Type B pancreatic cell (in vitro differentiated cells): ENCODE data around the gene SCRT2. TPM values are rescaled to one million over a fixed set of nuclear protein-coding genes. Genes with fewer than 3 reads are reported as not detected.

Source experiments
- DNase-seq: peaks from one replicate; pipeline ENCODE4 v3.0.0; 2021; ENCODE audit warnings: mixed read lengths; ENCODE audit not compliant: unreplicated experiment; ENCODE audit errors: extremely low spot score
- H3K27ac Mint-ChIP-seq: 2 replicates; pipeline ENCODE4 v1.8.0; 2021; ENCODE audit warnings: mild to moderate bottlenecking, mixed read lengths
- H3K27me3 Mint-ChIP-seq: 2 replicates; pipeline ENCODE4 v1.8.0; 2021; ENCODE audit warnings: mixed read lengths
- H3K36me3 Mint-ChIP-seq: 2 replicates; pipeline ENCODE4 v1.8.0; 2021; ENCODE audit warnings: mixed read lengths
- H3K4me1 Mint-ChIP-seq: one replicate; pipeline ENCODE4 v1.8.0; 2021; ENCODE audit warnings: mixed read lengths; ENCODE audit not compliant: unreplicated experiment
- H3K4me3 Mint-ChIP-seq: 2 replicates; pipeline ENCODE4 v1.8.0; 2021; ENCODE audit warnings: mild to moderate bottlenecking, mixed read lengths
- H3K9me3 Mint-ChIP-seq: 2 replicates; pipeline ENCODE4 v1.8.0; 2021; ENCODE audit warnings: mixed read lengths
- total RNA-seq: library from RNA; stranded (reverse); gene quantifications from 2 replicates; pipeline ENCODE4 v1.2.1, GENCODE V29; 2021; ENCODE audit warnings: low replicate concordance
- TF ChIP-seq, protein P1 (sequence below): fragments of 200-600 bp; sonication (generic); conservative IDR thresholded peaks from 2 replicates; pipeline ENCODE4 v1.5.0; 2021; ENCODE audit warnings: antibody characterized with exemption, mild to moderate bottlenecking

Gene SCRT2
- total RNA-seq, 1 donor from 2014 or later: 0.36 TPM

DNA sequence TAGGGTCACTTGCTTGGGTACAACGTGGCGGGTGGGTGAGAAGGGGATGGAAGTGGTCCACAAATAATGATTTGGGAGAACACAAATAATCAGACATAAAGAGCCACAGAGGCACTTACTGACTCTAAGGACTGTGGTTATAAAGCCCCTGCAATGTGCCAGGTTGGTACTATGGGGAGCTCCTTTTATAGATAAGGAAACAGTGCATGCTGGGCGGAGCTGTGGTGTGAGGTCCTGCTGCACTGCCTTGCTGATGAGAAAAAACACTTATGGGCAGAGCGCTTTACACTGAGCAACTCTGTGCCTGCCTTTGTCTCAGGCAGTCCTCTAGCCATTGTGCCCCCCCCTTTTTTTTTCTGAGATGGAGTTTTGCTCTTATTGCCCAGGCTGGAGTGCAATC lies 29.1 kb upstream of the SCRT2 start:
- TF ChIP-seq, protein P1, sequence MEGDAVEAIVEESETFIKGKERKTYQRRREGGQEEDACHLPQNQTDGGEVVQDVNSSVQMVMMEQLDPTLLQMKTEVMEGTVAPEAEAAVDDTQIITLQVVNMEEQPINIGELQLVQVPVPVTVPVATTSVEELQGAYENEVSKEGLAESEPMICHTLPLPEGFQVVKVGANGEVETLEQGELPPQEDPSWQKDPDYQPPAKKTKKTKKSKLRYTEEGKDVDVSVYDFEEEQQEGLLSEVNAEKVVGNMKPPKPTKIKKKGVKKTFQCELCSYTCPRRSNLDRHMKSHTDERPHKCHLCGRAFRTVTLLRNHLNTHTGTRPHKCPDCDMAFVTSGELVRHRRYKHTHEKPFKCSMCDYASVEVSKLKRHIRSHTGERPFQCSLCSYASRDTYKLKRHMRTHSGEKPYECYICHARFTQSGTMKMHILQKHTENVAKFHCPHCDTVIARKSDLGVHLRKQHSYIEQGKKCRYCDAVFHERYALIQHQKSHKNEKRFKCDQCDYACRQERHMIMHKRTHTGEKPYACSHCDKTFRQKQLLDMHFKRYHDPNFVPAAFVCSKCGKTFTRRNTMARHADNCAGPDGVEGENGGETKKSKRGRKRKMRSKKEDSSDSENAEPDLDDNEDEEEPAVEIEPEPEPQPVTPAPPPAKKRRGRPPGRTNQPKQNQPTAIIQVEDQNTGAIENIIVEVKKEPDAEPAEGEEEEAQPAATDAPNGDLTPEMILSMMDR: no peak
- Mint-ChIP-seq H3K9me3 (peaks cover 5% of the 10 kb centered on the region), H3K36me3 (no peaks in the 10 kb centered on the region), H3K27me3 (peaks cover 41% of the 10 kb centered on the region), H3K4me1 (peaks cover 6% of the 10 kb centered on the region), H3K4me3 (no peak overlapping the region), H3K27ac (no peak overlapping the region)
- DNase-seq: no peak

- H3K4me1 Mint-ChIP-seq: peaks cover under 1% of the 10 kb centered on the region
- TF ChIP-seq, protein P1: no peak
- peaks cover 30% of the 10 kb centered on the region for H3K27me3 Mint-ChIP-seq
- no peaks in the 10 kb centered on the region for H3K36me3 Mint-ChIP-seq
- no peak overlapping the region for H3K4me3 Mint-ChIP-seq
- no peak overlapping the region for H3K27ac Mint-ChIP-seq
- DNase-seq: no peak
- H3K9me3 Mint-ChIP-seq: no peaks in the 10 kb centered on the region
These were observed 27.8 kb upstream of the SCRT2 start for GRCh38 chr20:703426-703825.

- Mint-ChIP-seq H3K36me3 (no peaks in the 10 kb centered on the region), H3K4me1 (peaks cover 5% of the 10 kb centered on the region), H3K4me3 (no peak overlapping the region), H3K27me3 (peaks cover 33% of the 10 kb centered on the region), H3K27ac (no peak overlapping the region), H3K9me3 (no peaks in the 10 kb centered on the region)
- DNase-seq: no peak
- TF ChIP-seq, protein P1: no peak
These were observed 27.4 kb upstream of the SCRT2 start for GRCh38 chr20:703006-703405.

DNA sequence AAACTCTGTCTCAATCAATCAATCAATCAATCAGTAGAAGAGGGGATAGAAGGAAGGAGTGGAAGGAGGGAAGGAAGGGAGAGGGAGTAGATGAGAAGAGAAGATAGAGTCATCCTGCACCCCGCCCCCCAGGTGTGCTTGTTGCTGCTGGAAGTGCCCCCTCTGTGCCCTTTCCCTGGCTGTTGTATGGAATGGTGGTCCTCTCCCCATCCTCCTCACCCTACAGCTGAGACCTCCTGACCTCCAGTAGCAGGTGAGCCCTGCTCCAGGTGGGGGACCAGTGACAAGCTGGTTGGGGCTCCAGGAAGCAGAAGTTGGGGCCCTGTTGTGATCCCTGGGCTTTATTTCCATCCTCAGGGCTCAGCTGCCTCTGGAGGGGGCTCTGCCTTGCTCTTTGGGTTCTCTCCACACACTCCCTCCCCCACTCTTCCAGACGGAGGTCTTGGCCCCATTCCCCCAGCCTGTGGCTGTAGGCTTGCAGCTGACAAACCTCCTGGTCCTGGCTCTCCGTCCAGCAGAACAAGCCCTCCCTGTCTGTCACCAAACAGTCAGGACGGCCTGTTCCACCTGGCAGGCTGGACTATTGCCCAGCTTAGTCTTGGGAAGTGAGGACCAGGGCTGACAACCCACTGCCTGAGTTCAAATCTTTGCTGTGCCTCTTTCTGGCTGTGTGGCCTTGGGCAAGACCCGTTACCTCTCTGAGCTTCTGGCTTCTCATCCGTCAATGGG lies 26.0 kb upstream of the SCRT2 start:
- Mint-ChIP-seq H3K4me1 (peaks cover 6% of the 10 kb centered on the region), H3K36me3 (no peaks in the 10 kb centered on the region), H3K27ac (no peak overlapping the region), H3K4me3 (no peak overlapping the region), H3K27me3 (peaks cover 31% of the 10 kb centered on the region), H3K9me3 (no peaks in the 10 kb centered on the region)
- TF ChIP-seq, protein P1: no peak
- no peak for DNase-seq

DNA sequence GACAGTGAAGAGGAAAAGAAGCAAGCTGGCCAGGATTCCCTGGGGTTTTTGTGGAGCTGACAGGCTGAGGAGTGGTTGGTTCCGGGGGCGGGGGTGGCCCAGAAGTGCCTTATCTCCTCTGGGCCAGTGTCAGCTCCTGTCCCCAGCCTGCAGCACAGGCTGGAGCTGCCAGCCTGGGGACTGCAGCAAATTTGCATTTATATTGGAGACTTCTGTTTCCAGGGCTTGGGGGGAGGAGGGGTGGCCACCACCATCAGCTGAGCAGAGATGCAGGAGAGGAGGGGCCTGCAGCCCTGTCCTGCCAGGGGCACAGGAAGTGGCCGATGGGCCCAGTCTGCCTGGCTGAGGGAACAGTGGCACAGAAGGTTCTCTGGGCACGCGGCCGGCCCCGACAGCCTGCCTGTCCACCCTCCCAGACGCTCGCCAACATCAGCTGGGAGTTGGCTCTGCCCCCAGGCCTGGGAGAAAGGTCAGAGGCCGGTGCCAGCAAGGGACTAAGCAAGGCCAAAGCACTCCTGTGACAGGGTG lies 24.3 kb upstream of the SCRT2 start:
- no peak for DNase-seq
- H3K4me1 Mint-ChIP-seq: peaks cover 13% of the 10 kb centered on the region
- H3K9me3 Mint-ChIP-seq: no peaks in the 10 kb centered on the region
- TF ChIP-seq, protein P1: no peak
- H3K36me3 Mint-ChIP-seq: no peaks in the 10 kb centered on the region
- no peak overlapping the region for H3K27ac Mint-ChIP-seq
- peaks cover 27% of the 10 kb centered on the region for H3K27me3 Mint-ChIP-seq
- H3K4me3 Mint-ChIP-seq: no peak overlapping the region
